NOMO-1 treated with dmso at 0.1 percent for 144 hours (cell line): ENCODE data around the gene TUSC2.

Experiments
- DNase-seq: peaks from one replicate; lab custom pipeline; 2025; ENCODE audit not compliant: unreplicated experiment; lab: John Stamatoyannopoulos, UW

Gene TUSC2

GRCh38 chr3:50275996-50276761, 51.8 kb downstream of the TUSC2 start:
- DNase-seq: no peak

GRCh38 chr3:50275141-50275995, 52.7 kb downstream of the TUSC2 start:
- no peak for DNase-seq
